HL-60 (cell line): ENCODE data around the gene ZSWIM6.

Experiments used
- CTCF ChIP-seq: IDR thresholded peaks from one replicate; pipeline ENCODE4 v1.5.1; 2011; ENCODE audit warnings: low read length, control low read depth, inconsistent platforms; ENCODE audit not compliant: insufficient read depth
- GABPA ChIP-seq: IDR thresholded peaks from 2 replicates; pipeline ENCODE4 v1.6.1; 2012; ENCODE audit warnings: low read depth
- POLR2AphosphoS5 ChIP-seq: IDR thresholded peaks from 2 replicates; pipeline ENCODE4 v1.6.1; 2012; ENCODE audit warnings: low read depth
- SPI1 ChIP-seq: IDR thresholded peaks from 2 replicates; pipeline ENCODE4 v1.6.1; 2012; ENCODE audit warnings: low read depth, mild to moderate bottlenecking, borderline replicate concordance

GRCh38 chr5:61429906-61430305, 97.8 kb downstream of the ZSWIM6 start:
- no peak for TF ChIP-seq POLR2AphosphoS5
- TF ChIP-seq CTCF = no peak
- no peak for TF ChIP-seq SPI1
- TF ChIP-seq GABPA = no peak
